Activated CD8-positive, alpha-beta memory T cell treated with anti-CD3 and anti-CD28 coated beads, Interleukin-2, amount 50 U/mL, for 1 hour (primary cell): ENCODE data around the gene ASIC3.

Experiments used
- DNase-seq: peaks from one replicate; pipeline ENCODE4 v3.0.0-alpha.2; 2020; ENCODE audit errors: extremely low read depth

ASIC3 gene

DNA sequence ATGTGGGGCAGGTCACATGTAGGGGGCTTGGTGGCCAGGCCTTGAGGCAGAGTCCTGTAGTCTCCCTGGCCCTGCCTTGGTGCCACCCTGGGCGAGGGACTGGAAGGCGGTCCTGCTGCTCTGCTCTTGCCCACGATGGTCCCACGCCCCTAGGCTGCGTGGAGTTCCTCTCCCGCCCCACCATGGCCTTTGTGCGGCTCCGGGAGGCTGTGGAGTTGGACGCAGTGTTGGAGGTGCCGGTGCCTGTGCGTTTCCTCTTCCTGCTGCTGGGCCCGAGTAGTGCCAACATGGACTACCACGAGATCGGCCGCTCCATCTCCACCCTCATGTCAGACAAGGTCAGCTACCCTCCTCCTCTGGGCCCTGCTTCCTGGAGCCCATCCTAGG lies 22.2 kb downstream of the ASIC3 start:
- no peak for DNase-seq

DNA sequence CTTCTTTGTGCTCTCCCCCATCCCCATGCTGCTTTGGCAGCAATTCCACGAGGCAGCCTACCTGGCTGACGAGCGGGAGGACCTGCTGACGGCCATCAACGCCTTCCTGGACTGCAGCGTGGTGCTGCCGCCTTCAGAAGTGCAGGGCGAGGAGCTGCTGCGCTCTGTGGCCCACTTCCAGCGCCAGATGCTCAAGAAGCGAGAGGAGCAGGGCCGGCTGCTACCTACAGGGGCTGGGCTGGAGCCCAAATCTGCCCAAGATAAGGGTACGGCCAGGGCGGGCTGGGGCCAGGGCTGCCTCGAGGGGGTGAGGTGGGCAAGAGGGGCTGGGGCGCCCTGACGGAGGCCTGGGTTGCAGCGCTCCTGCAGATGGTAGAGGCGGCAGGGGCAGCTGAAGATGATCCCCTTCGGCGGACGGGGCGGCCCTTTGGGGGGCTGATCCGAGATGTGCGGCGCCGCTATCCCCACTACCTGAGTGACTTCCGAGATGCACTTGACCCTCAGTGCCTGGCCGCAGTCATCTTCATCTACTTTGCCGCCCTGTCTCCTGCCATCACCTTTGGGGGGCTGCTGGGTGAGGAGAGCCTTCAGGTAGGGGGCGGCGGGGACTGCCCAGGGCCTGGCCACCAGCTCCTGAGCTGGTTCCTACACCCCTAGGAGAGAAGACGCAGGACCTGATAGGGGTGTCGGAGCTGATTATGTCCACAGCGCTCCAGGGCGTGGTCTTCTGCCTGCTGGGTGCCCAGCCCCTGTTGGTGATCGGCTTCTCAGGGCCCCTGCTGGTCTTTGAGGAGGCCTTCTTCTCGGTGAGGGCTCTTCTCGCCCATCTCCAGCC lies 22.9 kb downstream of the ASIC3 start:
- no peak for DNase-seq

DNA sequence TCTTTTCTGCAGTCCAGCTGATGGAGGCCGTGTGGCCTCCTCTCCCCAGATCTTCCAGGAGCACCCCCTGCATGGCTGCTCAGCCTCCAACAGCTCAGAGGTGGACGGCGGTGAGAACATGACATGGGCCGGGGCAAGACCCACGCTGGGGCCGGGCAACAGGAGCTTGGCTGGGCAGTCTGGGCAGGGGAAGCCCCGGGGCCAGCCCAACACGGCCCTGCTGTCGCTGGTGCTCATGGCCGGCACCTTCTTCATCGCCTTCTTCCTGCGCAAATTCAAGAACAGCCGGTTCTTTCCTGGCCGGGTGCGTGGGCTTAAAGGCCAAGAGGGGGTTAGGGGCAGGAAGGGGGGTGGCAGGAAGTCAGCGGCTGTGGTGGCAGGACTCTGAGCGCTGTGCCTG lies 25.7 kb downstream of the ASIC3 start:
- DNase-seq: no peak

DNA sequence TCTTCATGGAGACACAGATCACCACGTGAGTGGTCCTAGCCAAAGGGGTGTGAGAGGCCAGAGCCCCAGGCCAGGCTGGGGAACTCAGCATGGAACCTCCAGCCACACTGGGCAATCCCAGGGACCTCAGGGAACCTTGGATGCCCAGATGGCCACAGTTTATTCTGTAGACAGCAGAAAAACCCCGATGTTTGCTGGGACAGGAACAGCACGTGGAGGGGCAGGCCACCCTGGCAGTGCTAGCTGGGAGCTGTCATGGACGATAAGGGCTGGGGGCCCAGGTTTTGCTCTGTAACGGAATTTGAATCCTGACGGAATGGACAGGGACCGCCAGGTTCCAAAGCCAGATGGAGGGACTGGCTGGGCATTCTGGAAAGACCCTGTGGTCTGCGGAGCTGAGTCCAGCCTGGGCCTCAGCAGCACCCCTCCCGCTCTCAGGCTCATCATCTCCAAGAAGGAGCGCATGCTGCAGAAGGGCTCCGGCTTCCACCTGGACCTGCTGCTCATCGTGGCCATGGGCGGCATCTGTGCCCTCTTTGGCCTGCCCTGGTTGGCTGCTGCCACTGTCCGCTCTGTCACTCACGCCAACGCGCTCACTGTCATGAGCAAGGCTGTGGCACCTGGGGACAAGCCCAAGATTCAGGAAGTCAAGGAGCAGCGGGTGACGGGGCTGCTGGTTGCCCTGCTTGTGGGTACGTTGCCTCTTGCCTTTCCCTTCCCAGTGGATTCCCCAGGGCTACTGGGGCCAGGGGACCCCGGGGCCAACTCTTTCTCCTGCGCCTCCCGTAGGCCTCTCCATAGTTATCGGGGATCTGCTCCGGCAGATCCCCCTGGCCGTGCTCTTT lies 26.7 kb downstream of the ASIC3 start:
- no peak for DNase-seq

DNA sequence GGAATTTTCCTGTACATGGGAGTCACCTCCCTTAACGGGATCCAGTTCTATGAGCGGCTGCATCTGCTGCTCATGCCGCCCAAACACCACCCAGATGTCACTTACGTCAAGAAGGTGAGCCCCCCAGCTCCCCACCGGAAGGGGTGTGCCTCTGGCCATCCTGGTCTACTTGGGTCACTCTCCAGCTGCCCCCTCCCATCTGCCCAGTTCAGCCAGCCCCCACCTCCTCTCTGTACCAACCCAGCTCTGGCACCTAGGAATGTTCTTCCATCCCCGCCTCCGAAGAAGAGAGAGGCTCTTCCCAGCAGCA lies 27.3 kb downstream of the ASIC3 start:
- no peak for DNase-seq

DNA sequence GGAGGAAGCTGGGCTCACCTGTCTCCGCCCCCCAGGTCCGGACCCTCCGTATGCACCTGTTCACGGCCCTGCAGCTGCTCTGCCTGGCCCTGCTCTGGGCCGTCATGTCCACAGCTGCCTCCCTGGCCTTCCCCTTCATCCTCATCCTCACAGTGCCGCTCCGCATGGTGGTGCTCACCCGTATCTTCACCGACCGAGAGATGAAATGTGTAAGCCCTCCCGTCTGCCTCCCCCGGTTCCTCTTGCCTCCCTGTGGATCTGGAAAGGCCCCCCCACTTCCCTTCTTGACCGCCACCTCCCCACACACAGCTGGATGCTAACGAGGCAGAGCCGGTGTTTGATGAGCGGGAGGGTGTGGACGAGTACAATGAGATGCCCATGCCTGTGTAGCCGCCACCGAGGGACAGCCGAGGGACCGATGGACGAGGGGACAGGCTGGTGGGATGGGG lies 27.7 kb downstream of the ASIC3 start:
- no peak for DNase-seq

DNA sequence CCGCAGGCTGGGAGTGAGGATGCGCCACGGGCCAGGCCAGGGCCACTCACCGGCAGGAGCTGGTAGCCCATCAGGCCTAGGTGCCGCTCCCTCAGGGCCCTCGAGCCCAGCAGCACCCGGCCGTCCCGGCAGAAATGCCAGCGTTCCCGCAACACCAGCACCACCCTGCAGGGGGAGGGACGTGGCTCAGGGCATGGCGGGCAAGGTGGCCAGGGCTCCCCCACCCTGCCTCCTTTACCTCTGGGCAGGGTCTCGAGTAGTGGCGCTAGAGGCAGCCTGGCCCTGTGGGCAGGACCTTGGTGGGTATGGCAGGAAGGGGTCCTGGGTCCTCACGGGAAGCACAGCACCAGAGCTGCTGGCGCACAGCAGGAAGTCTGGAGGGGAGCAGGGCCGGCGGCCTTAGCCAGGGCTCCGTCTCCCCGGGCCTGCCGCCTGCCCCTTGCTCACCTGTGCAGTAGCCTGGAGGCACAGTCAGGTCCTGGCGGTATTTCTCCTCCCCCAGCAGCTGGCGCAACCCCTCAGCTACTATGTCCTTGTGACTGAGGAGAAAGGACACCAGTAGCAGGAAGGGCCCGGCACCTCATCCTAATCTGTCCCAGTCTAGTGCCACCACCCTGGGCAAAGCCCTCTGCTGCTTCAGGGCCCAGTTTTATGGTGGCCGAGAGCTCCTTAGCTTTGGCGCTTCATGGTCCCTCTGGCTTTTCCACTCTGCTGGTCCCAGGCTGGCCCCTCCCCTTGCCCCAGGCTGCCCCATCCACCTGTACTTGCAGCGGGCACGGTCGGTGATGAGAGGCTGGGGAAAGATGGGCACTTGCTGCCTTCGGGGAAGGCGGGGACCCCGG lies 28.8 kb downstream of the ASIC3 start:
- DNase-seq: no peak

DNA sequence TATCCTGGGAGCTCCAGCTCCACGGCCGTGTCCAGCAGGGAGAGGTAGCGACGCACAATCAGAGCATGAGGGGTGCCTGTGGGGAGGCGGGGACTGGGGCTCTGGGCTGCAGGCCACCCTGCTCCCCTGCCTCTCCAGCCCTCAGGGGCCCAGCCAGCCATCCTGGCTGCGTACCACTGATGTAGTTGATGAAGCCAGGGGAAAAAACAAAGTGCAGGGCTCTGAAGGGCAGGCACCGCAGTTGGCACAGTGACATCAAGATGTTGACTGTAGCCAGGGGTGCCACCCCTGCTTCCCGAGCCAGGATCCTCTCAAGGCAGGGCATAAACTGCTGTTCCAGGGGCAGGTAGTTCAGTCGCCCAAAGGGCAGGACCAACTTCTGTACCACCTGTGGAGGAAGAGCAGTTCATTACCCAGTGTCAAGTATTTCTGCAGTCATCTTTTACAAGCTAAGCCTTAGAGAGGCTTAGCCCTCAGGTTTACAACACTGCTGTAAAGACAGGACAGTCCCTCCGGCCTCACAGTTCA lies 29.4 kb downstream of the ASIC3 start:
- DNase-seq: no peak

DNA sequence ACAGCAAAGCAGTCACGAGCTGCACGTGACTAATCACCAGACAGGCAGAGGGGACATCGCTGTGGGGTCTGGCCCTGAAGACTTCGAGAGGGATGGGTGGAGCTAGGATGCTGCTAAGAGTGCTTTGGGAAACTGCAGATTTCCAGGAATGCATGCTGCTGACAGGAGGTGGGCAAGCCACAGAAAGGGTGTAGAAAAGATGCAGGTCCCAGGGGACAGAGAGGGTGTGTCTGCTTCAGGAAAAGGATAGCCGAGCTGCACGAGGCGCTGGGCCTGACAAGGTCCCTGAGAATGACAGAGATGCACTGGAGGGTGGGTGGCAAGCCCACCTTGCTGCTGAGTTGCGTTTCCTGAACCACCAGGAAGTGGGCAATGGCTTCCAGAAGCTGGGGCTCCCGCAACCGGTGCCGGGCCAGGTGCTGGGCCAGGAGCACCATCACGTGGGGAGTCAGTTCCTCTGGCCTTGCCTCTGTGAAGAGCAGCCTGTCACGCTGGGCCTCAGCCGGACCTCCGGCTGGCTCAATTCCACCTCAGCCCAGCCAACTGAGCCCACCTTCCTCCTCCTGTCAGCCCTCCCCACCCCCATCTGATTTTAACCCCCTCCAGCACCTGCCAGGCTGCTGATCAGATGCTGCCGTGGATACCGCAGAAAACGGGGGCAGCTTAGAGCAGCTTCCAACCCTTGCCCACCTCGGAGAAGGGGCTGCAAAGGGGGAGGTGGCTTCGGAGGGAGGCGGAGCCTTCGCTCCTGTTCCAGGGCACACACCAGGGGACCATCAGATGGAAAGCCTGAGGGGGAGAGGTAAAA lies 30.1 kb downstream of the ASIC3 start:
- no peak for DNase-seq

DNA sequence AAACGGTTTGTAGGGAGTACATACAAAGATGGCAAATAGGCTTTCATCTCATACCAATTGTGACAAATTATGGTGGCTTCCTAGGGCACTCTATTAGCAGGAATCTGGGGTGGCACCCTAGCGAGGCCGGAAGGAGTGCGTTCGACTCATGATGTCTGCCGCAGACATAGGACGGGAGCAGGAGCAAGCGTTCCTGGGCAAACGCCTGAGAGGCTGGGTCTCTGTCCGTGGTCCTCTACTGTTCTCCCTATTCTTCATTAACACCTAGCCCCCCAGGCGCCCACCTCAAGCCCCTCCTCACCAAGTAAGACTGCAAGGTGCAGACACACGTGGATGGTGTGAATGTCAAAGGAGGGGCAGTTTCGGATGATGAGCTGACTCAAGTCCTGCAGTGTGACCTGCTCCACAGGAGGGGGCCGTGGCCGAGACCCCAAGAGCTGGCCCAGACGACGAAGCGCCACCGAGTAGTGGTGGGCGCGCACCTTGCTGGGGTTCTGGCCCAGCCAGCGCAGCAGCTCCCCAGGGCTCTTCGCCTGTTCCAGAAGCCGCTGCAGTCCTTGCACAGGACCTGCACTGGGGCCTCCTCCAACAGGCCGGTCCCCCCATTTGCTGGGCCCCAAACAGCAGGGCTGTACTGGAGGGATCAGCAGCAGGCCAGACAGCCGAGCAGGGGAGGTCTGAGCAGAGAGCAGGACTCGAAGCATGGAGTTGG lies 31.0 kb downstream of the ASIC3 start:
- DNase-seq: no peak

DNA sequence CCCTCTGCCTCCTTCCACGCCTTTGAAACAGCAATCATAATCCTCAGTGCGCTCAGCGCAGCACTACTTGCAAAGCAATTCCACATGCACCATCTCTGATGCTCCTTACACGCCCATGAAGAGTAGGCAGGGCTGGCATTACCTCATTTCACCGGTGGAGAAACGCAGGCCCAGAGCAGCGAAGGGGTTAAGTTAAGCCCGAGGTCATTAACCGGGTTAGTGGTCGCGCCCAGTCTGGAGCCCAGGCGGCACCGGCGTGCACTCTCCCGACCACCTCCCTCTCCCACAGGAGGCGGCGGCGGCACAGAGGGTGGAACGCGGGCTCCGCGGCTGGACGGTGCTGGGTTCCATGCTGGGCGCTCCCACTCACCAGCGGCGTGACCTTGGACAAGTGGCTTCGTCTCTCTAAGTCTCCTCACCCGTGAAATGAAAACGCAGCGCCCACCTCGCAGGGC lies 31.8 kb downstream of the ASIC3 start:
- no peak for DNase-seq

DNA sequence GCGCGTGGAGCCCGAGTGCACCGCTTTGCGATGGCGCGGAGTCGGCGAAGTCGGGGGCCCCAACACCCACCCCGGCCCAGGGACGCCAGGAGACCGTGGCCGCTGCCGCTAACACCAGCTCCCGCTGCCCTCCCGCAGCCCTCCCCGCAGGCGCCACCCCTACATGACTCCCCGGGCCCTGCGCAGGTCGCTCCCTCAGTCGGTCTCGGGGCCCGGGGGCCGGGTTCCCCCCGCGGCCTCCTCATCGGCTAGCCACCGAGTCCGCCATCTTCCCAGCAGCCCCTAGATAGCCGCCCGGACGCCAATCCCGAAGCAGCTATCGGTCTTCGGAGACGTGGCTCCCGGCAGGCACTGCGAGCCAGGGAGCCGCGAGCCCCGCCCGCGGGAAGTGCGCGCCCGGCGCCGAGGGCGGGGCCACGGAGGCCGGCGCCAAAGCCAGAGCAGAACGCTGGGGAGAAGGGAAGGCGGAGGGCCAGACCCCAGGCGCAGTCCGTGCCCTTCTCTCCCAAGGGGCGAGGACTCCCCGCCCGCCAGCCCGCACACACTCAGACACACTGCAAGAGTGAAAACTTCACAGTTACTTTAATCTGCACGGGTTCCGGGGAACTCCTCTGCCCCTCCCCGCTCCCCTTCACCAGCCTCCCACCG lies 32.3 kb downstream of the ASIC3 start, which contains the start of gene FASTK:
FASTK (minus strand) TSS at position 288 of the 648 bp plus-strand sequence; CDS start at position 245, 43 bp downstream.
- peak; percentile 68 for DNase-seq

DNA sequence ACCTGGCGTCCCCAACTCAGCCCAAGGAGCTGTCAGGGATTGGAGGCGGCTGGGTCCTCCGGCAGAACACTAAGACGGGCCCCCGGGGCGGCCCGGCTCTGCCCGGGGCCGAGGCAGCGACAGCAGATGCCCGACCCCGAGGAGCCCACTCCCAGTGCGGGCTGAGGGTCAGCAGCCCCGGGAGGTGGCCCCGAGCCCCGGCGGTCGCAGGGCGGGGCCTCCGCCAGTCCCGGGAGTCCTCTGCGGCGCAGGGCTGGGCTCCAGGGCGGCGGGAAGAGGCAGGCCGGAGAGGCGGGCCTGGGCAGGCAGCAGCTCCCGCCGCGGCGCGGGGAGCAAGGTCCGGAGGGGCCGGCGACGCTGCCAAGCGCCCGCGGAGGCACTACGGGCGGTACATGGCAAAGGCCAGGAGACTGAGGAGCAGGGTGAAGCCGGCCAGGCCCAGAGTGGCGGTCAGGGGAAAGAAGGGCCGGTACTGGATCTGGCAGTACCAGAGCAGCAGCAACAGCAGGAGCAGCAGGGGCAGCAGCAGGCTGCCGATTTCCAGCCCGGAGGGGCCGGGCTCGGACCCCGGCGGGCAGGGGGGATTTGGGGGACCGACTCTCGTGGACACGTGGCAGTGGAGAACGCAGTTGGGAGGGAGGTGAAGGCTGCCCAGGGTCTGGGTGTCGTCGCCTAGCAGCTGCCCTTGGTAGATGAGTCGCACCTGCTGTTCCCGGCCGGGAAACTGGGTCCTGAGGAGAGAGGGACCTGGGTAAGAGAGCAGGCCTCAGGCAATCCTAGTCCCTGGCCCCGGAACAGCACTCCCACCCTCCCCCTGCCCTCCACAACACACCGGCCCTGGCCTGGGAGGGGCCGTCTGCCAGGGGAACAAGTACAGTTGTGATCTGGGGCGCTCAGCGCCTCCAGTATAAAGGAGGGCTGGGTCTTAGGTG lies 33.1 kb downstream of the ASIC3 start:
- DNase-seq: no peak

DNA sequence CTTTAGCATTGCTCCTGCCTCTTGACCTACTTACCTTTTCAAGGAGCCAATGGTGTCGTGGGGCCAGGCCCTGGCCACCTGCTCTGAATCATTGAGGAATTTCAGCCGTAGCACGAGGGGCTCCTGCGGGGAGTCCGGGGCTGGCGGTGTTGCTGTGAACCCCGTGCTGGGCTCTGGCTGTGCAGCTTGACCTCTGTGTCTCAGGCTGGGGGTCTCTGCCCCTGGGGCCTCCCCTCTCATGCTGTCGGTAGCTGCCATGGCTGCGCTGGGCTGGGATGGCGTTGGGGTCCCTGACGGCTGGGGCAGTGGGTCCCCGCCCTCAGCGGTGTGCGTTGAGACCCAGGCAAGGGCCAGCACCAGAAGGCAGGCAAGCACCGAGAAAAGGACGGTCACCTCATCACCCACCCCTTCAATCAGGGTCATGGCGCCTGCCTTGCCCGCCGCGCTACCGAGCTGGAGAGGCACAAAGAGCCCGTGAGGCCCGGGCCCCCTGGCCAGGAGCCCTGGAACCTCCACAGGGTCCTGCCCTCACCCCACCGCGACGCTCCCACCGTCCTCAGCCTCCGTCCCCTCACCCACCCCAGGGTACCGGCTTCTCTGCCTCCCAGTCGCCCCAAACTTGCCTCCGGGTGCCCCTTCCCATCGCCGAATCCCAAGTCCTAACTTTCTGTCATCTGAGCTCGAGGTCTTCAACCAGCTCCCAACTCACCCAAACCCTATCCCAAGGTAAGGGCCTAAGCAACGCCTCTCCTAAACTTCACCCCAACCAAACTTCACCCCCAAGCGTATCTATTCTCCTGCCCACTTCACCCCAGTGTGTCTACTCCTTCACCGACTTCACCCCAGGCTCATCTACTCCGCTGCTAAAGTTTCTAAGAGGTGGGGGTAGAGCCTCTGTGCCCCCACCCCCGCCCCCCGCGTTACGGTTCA lies 34.1 kb downstream of the ASIC3 start:
- DNase-seq: no peak

DNA sequence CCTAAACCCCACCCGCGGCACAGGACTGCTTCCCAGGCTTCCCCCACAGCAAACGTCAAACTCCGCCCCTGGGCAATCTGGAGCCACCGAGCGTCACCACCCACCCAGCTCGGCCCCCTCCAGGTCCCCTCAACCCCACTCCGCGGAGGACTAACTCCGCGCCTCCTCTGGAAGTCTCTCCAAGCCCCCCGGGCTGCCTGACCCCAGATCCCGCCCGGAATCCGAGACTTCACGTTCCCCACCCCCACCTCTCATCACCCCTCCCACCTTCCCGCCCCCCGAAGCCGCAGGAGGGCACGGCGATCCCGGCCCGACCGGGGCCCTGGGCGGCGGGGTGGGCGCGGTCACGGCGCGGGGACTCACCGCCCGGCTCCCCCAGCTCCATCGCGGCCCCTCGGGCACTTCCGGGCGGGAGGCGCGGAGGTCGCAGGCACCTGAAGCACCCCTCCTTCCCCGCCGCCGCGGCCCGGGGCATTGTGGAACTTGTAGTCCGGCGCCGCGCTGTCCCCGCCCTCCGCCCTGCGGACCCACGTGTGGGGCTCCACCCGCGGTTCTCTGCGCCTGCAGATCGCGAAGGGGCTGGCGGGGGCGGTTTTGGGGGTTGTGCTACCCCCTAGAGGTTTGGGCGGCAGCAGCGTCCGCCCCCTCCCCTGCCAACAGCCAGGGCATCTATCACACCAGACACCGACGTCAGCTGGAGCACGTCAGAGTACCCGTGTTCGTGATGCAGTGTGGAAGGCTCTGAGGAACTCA lies 34.9 kb downstream of the ASIC3 start, which contains the start of gene TMUB1:
TMUB1 (minus strand) TSS at position 423 of the 753 bp plus-strand sequence. CDS start 930 bp downstream, outside the sequence.
- DNase-seq: peak; percentile 81

DNA sequence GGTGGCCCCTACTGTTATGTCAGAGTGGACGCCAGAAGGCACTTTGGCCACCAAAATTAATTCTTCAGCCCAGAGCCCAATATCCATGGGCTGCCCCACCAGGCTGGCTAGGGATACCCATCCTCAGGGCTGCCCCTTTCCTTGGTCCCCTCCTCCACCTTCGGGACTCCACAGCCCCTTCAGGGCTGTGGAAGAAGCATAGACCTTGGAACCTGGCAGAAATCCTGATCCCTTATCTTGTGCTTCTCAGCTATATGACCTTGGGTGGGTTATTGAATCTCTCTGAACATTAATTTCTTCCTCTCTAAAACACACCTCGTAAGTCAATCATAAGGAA lies 35.5 kb downstream of the ASIC3 start:
- no peak for DNase-seq

DNA sequence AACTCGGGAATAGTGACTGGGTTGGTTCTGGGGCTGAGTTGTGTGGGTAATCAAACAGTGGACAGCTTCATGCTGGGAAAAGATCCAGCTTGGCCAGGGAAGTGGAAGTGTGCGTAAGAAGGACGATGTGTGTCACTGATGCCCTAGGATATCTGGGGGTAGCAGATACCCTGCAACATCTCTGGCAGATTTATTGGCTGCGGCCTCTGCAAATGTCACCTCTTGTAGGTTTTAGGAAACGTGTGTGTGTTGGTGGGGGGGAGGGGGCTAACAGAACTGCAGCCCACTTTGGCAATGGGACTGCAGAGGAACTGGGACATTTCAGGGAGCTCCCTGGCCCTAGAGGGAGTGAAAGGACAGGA lies 37.0 kb downstream of the ASIC3 start:
- DNase-seq: no peak
